Smooth muscle cell (in vitro differentiated cells): ENCODE data around the gene IYD. TPM values are rescaled to one million over a fixed set of nuclear protein-coding genes. Genes with fewer than 3 reads are reported as not detected.
A peak's percentile ranks its signal among the peaks of the same experiment; 100 is the strongest.

ENCODE experiments used
- DNase-seq: peaks from one replicate; lab custom pipeline; 2025; ENCODE audit not compliant: unreplicated experiment; lab: John Stamatoyannopoulos, UW
- H2AFZ ChIP-seq: fragments of 200-600 bp; sonication (generic); 2 replicates; pipeline ENCODE4 v1.6.0; 2016; ENCODE audit warnings: antibody characterized with exemption, low read depth, mild to moderate bottlenecking
- H3F3A ChIP-seq: fragments of 200-600 bp; sonication (generic); 2 replicates; pipeline ENCODE4 v1.6.0; 2017; ENCODE audit warnings: antibody characterized with exemption, low read depth
- H3K27ac ChIP-seq: fragments of 200-600 bp; sonication (generic); 2 replicates; pipeline ENCODE4 v1.5.1; 2016; ENCODE audit warnings: low read depth, mild to moderate bottlenecking
- H3K27me3 ChIP-seq: fragments of 200-600 bp; sonication (generic); 2 replicates; pipeline ENCODE4 v1.6.1; 2016; ENCODE audit warnings: low read depth, mild to moderate bottlenecking
- H3K36me3 ChIP-seq: fragments of 200-600 bp; sonication (generic); 2 replicates; pipeline ENCODE4 v1.5.1; 2016; ENCODE audit warnings: low read depth
- H3K4me1 ChIP-seq: fragments of 200-600 bp; sonication (generic); 2 replicates; pipeline ENCODE4 v1.5.1; 2016; ENCODE audit warnings: low read depth
- H3K4me2 ChIP-seq: fragments of 200-600 bp; sonication (generic); 2 replicates; pipeline ENCODE4 v1.6.0; 2016; ENCODE audit warnings: mild to moderate bottlenecking
- H3K4me3 ChIP-seq: fragments of 200-600 bp; sonication (generic); 2 replicates; pipeline ENCODE4 v1.5.1; 2016; ENCODE audit warnings: mild to moderate bottlenecking
- H3K79me2 ChIP-seq: fragments of 200-600 bp; sonication (generic); 2 replicates; pipeline ENCODE4 v1.6.0; 2016; ENCODE audit warnings: low read depth, mild to moderate bottlenecking
- H3K9ac ChIP-seq: fragments of 200-600 bp; sonication (generic); 2 replicates; pipeline ENCODE4 v1.6.0; 2016; ENCODE audit warnings: low read depth
- H3K9me3 ChIP-seq: fragments of 200-600 bp; sonication (generic); replicated peaks from 2 replicates; pipeline ENCODE4 v1.5.1; 2016; ENCODE audit warnings: low read depth
- H4K20me1 ChIP-seq: fragments of 200-600 bp; sonication (generic); 2 replicates; pipeline ENCODE4 v1.6.0; 2016; ENCODE audit warnings: low read depth
- WGBS: methylation state at CpG from one replicate; pipeline ENCODE4 v1.1.7; 2016; ENCODE audit warnings: low lambda C conversion rate; 5-methylcytosine and 5-hydroxymethylcytosine counted together
- polyA plus RNA-seq: library from polyadenylated mRNA; unstranded; fragments of >200 nt; fragmentation: Nextera tagmentation; extraction: Ambion mirVana; gene quantifications from 2 replicates; pipeline ENCODE4 v1.2.1, GENCODE V29; 2016
- total RNA-seq: library from RNA; depleted of rRNA; stranded (reverse); fragments of >200 nt; gene quantifications from 2 replicates; pipeline ENCODE4 v1.2.3, GENCODE V29; 2014
- TF ChIP-seq, protein P1 (sequence below): fragments of 200-600 bp; sonication (generic); IDR thresholded peaks from 2 replicates; pipeline ENCODE4 v1.5.1; 2017; ENCODE audit warnings: borderline replicate concordance, mild to moderate bottlenecking, antibody characterized with exemption; ENCODE audit not compliant: insufficient read depth, poor library complexity, severe bottlenecking

The IYD gene
- total and polyA plus RNA-seq, 2 experiments from 2014 or later = not detected

- no peak for DNase-seq
- H2AFZ ChIP-seq = no peak overlapping the region
- no peaks in the 10 kb centered on the region for H3F3A ChIP-seq
- WGBS = 71% methylated on average over 2 of the region's 2 CpGs
- no peaks in the 10 kb centered on the region for H4K20me1 ChIP-seq
- no peaks in the 10 kb centered on the region for H3K4me1 ChIP-seq
- H3K27ac ChIP-seq = no peak overlapping the region
- no peaks in the 10 kb centered on the region for H3K9me3 ChIP-seq
- no peak overlapping the region for H3K4me3 ChIP-seq
- no peaks in the 10 kb centered on the region for H3K36me3 ChIP-seq
- H3K4me2 ChIP-seq = no peak overlapping the region
- no peaks in the 10 kb centered on the region for H3K79me2 ChIP-seq
- H3K27me3 ChIP-seq = peaks cover 3% of the 10 kb centered on the region
- no peak overlapping the region for H3K9ac ChIP-seq
- TF ChIP-seq, protein P1, sequence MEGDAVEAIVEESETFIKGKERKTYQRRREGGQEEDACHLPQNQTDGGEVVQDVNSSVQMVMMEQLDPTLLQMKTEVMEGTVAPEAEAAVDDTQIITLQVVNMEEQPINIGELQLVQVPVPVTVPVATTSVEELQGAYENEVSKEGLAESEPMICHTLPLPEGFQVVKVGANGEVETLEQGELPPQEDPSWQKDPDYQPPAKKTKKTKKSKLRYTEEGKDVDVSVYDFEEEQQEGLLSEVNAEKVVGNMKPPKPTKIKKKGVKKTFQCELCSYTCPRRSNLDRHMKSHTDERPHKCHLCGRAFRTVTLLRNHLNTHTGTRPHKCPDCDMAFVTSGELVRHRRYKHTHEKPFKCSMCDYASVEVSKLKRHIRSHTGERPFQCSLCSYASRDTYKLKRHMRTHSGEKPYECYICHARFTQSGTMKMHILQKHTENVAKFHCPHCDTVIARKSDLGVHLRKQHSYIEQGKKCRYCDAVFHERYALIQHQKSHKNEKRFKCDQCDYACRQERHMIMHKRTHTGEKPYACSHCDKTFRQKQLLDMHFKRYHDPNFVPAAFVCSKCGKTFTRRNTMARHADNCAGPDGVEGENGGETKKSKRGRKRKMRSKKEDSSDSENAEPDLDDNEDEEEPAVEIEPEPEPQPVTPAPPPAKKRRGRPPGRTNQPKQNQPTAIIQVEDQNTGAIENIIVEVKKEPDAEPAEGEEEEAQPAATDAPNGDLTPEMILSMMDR = no peak
These were observed 26.7 kb upstream of the IYD start for GRCh38 chr6:150342126-150342525.

DNA sequence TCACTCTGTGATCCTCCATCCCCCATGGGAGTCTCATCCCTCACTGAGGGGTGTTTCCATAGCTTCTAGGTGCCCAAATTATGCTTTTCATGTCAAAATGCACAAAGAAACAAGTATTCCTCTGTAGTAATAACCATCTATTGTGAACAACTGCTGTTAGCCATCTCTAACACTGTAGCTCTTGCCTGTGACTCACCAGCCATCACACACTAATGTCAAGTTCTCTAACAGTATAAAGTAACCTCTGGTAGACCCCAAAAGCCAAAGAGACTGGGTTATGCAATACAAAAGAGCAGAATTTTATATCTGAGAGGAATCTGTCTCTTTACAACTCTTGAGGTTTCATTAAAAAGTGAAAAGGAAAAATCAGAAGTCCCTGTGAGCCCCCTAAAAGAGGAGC lies 25.4 kb upstream of the IYD start:
- Histone ChIP-seq H2AFZ (no peak overlapping the region), H3K4me3 (no peak overlapping the region), H3K27me3 (peaks cover 3% of the 10 kb centered on the region), H3K27ac (no peak overlapping the region), H3K79me2 (no peaks in the 10 kb centered on the region), H3F3A (no peaks in the 10 kb centered on the region), H3K4me1 (no peaks in the 10 kb centered on the region), H4K20me1 (no peaks in the 10 kb centered on the region), H3K36me3 (no peaks in the 10 kb centered on the region), H3K4me2 (no peak overlapping the region), H3K9me3 (no peaks in the 10 kb centered on the region), H3K9ac (no peak overlapping the region)
- TF ChIP-seq, protein P1 = no peak
- DNase-seq = no peak

DNA sequence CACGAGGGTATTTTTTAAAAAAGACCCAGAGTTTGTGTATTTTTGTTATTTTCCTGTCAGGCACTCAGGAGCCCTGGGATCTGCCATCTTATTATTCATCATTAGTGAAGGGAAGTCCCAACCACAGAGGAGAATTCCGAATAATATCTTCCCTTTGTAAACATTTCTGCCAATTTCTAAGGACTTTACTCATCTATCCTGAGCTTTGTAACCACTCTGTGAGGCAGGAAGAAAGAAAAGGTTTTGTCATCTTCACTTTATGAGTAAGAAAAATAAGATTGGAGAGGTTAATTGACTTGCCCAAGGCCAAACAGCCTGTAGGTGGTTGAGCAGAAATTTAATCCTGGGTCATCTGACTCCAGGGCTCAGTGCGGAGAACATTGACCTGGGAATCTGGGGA lies 23.0 kb upstream of the IYD start:
- TF ChIP-seq, protein P1 = no peak
- H3K79me2 ChIP-seq = no peaks in the 10 kb centered on the region
- WGBS = 52% methylated on average over 3 of the region's 3 CpGs
- no peak for DNase-seq
- peak overlapping the region; percentile 6 for H3K4me2 ChIP-seq
- H3K9ac ChIP-seq = no peak overlapping the region
- H4K20me1 ChIP-seq = no peaks in the 10 kb centered on the region
- H2AFZ ChIP-seq = no peak overlapping the region
- H3K27ac ChIP-seq = no peak overlapping the region
- no peaks in the 10 kb centered on the region for H3F3A ChIP-seq
- no peak overlapping the region for H3K4me3 ChIP-seq
- no peaks in the 10 kb centered on the region for H3K36me3 ChIP-seq
- H3K27me3 ChIP-seq = peaks cover 3% of the 10 kb centered on the region
- H3K9me3 ChIP-seq = no peaks in the 10 kb centered on the region
- no peaks in the 10 kb centered on the region for H3K4me1 ChIP-seq

DNA sequence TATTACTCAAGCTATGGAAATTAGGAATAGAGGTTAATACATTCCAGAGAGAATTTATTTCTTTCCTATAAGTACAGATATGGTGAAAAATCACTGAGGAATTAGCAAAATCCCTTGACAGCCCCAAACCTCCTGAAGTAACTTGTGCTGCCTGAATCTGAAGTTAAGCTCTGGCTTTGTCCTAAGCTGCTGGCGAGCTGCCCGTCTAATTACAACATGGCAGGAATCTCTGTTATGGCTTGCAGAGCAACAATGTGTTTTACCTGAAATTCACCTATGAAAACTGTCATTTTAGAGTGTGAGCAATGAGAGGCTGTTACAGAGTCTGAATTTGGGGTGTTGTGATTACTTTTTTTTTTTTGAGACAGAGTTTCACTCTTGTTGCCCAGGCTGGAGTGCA lies 22.5 kb upstream of the IYD start:
- peaks cover 3% of the 10 kb centered on the region for H3K27me3 ChIP-seq
- H3F3A ChIP-seq = no peaks in the 10 kb centered on the region
- H3K9ac ChIP-seq = no peak overlapping the region
- no peaks in the 10 kb centered on the region for H3K4me1 ChIP-seq
- no peaks in the 10 kb centered on the region for H3K79me2 ChIP-seq
- no peak overlapping the region for H2AFZ ChIP-seq
- H3K36me3 ChIP-seq = no peaks in the 10 kb centered on the region
- no peak overlapping the region for H3K27ac ChIP-seq
- no peaks in the 10 kb centered on the region for H3K9me3 ChIP-seq
- no peak overlapping the region for H3K4me3 ChIP-seq
- H3K4me2 ChIP-seq = no peak overlapping the region
- no peak for DNase-seq
- H4K20me1 ChIP-seq = no peaks in the 10 kb centered on the region
- 75% methylated on average over 2 of the region's 2 CpGs for WGBS
- TF ChIP-seq, protein P1 = no peak
